GM12892 (cell line): ENCODE measurements around the gene IFITM10.

Experiments
- POLR2AphosphoS5 ChIP-seq: IDR thresholded peaks from 2 replicates; pipeline ENCODE4 v1.6.1; 2011; ENCODE audit warnings: low read depth, low read length, control low read depth
- TAF1 ChIP-seq: IDR thresholded peaks from 2 replicates; pipeline ENCODE4 v1.6.1; 2011; ENCODE audit warnings: low read depth, mild to moderate bottlenecking, control low read depth, low read length, borderline replicate concordance

DNA sequence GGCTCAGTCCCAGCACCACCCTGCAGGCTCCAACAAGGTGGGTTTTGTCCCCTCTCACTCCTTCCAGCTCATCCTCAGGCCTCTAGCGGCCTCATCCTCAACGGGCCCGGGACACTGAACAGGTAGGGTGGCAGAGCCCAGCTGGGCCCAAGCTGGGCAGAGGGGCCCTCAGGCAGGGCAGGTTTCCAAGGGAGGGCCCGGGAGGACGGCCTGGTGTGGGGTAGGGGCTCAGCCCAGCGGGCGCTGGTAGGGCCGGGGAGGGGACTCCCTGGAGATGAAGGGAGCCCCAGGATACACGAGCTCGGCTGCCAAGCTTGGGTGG, 2.5 kb upstream of the IFITM10 start:
- TF ChIP-seq POLR2AphosphoS5 (no peak), TAF1 (no peak)
